H9 (cell line): Measurements from ENCODE around the gene DNASE1. TPM values are rescaled to one million over a fixed set of nuclear protein-coding genes. Genes with fewer than 3 reads are reported as not detected.

ENCODE experiments used
- DNase-seq: peaks from one replicate; pipeline ENCODE4 v3.0.0-alpha.2; 2017
- H2AFZ ChIP-seq: one replicate; pipeline ENCODE4 v1.6.1; 2013; ENCODE audit warnings: mild to moderate bottlenecking, low read length, control low read depth, moderate library complexity
- H2AK5ac ChIP-seq: 2 replicates; pipeline ENCODE4 v1.6.1; 2013; ENCODE audit warnings: low read length, control low read depth, mixed read lengths; ENCODE audit not compliant: insufficient read length
- H2BK120ac ChIP-seq: one replicate; pipeline ENCODE4 v1.6.1; 2013; ENCODE audit warnings: low read depth, mild to moderate bottlenecking, low read length, control low read depth, inconsistent platforms; ENCODE audit not compliant: poor library complexity, severe bottlenecking
- H2BK12ac ChIP-seq: 2 replicates; pipeline ENCODE4 v1.6.1; 2013; ENCODE audit warnings: low read length, control low read depth, mixed read lengths, low read depth; ENCODE audit not compliant: insufficient read length
- H2BK15ac ChIP-seq: 2 replicates; pipeline ENCODE4 v1.6.1; 2013; ENCODE audit warnings: low read depth, low read length, control low read depth
- H2BK20ac ChIP-seq: one replicate; pipeline ENCODE4 v1.6.1; 2013; ENCODE audit warnings: low read depth, mild to moderate bottlenecking, low read length, control low read depth, inconsistent platforms; ENCODE audit not compliant: poor library complexity, severe bottlenecking
- H2BK5ac ChIP-seq: 2 replicates; pipeline ENCODE4 v1.6.1; 2013; ENCODE audit warnings: low read length, control low read depth, mixed read lengths; ENCODE audit not compliant: insufficient read length
- H3K14ac ChIP-seq: 2 replicates; pipeline ENCODE4 v1.6.1; 2013; ENCODE audit warnings: low read length, control low read depth; ENCODE audit not compliant: insufficient read depth
- H3K18ac ChIP-seq: 2 replicates; pipeline ENCODE4 v1.6.1; 2013; ENCODE audit warnings: low read depth, mild to moderate bottlenecking, mixed read lengths, low read length, control low read depth; ENCODE audit not compliant: insufficient read length
- H3K23ac ChIP-seq: 2 replicates; pipeline ENCODE4 v1.6.1; 2013; ENCODE audit warnings: low read length, control low read depth, mixed read lengths, low read depth; ENCODE audit not compliant: insufficient read length
- H3K23me2 ChIP-seq: 2 replicates; pipeline ENCODE4 v1.6.1; 2013; ENCODE audit warnings: low read depth, mild to moderate bottlenecking, mixed read lengths, low read length, control low read depth; ENCODE audit not compliant: insufficient read length, poor library complexity, severe bottlenecking
- H3K27ac ChIP-seq: 2 replicates; pipeline ENCODE4 v1.5.1; 2013; ENCODE audit warnings: low read length, control low read depth, mixed read lengths, low read depth; ENCODE audit not compliant: insufficient read length
- H3K27me3 ChIP-seq: 2 replicates; pipeline ENCODE4 v1.6.1; 2013; ENCODE audit warnings: low read length, control low read depth, inconsistent platforms; ENCODE audit not compliant: insufficient read depth
- H3K4ac ChIP-seq: 2 replicates; pipeline ENCODE4 v1.6.1; 2013; ENCODE audit warnings: low read depth, mild to moderate bottlenecking, control low read depth, inconsistent platforms, low read length, moderate library complexity
- H3K4me1 ChIP-seq: 2 replicates; pipeline ENCODE4 v1.6.1; 2013; ENCODE audit warnings: low read length, control low read depth, inconsistent platforms; ENCODE audit not compliant: insufficient read depth
- H3K4me2 ChIP-seq: 2 replicates; pipeline ENCODE4 v1.6.1; 2013; ENCODE audit warnings: low read length, control low read depth, mixed read lengths; ENCODE audit not compliant: insufficient read length, insufficient read depth
- H3K56ac ChIP-seq: 2 replicates; pipeline ENCODE4 v1.6.1; 2013; ENCODE audit warnings: low read depth, mild to moderate bottlenecking, mixed read lengths, low read length, control low read depth; ENCODE audit not compliant: insufficient read length
- H3K79me1 ChIP-seq: 2 replicates; pipeline ENCODE4 v1.6.1; 2013; ENCODE audit warnings: low read depth, mild to moderate bottlenecking, moderate library complexity, low read length, control low read depth, inconsistent platforms; ENCODE audit not compliant: insufficient read depth, poor library complexity, severe bottlenecking
- H3K79me2 ChIP-seq: 2 replicates; pipeline ENCODE4 v1.6.1; 2013; ENCODE audit warnings: low read length, control low read depth, inconsistent platforms; ENCODE audit not compliant: insufficient read depth
- H3K9ac ChIP-seq: 2 replicates; pipeline ENCODE4 v1.6.1; 2013; ENCODE audit warnings: low read length, control low read depth, mixed read lengths; ENCODE audit not compliant: insufficient read length; ENCODE audit errors: extremely low read depth
- H3K9me3 ChIP-seq: one replicate; pipeline ENCODE4 v1.6.1; 2013; ENCODE audit warnings: low read depth, low read length, inconsistent platforms; ENCODE audit not compliant: control insufficient read depth
- H3T11ph ChIP-seq: one replicate; pipeline ENCODE4 v1.6.1; 2013; ENCODE audit warnings: mild to moderate bottlenecking, low read length, control low read depth, inconsistent platforms
- H4K20me1 ChIP-seq: one replicate; pipeline ENCODE4 v1.6.1; 2013; ENCODE audit not compliant: control insufficient read depth, insufficient read length, insufficient read depth
- H4K5ac ChIP-seq: 2 replicates; pipeline ENCODE4 v1.6.1; 2013; ENCODE audit warnings: low read depth, mild to moderate bottlenecking, mixed read lengths, low read length, control low read depth; ENCODE audit not compliant: insufficient read length
- H4K8ac ChIP-seq: replicated peaks from 2 replicates; pipeline ENCODE4 v1.6.1; 2013; ENCODE audit warnings: low read length, control low read depth, mixed read lengths, low read depth; ENCODE audit not compliant: insufficient read length
- H4K91ac ChIP-seq: 2 replicates; pipeline ENCODE4 v1.6.1; 2013; ENCODE audit warnings: low read depth, mild to moderate bottlenecking, moderate library complexity, mixed read lengths, low read length, control low read depth; ENCODE audit not compliant: insufficient read length
- H3K27ac Mint-ChIP-seq, 3 experiments: 2 replicates in 2 of 3; 3 replicates in 1 of 3; pipeline ENCODE4 v1.8.0; 2020 to 2021; ENCODE audit warnings: mixed read lengths in 3 of 3, mild to moderate bottlenecking in 1 of 3, moderate library complexity in 1 of 3
- H3K27me3 Mint-ChIP-seq: 2 replicates; pipeline ENCODE4 v1.8.0; 2021; ENCODE audit warnings: low read depth, mild to moderate bottlenecking, moderate library complexity, mixed read lengths
- H3K36me3 Mint-ChIP-seq, 3 experiments: 2 replicates in 2 of 3; 3 replicates in 1 of 3; pipeline ENCODE4 v1.8.0; 2020 to 2021; ENCODE audit warnings: low read depth in 3 of 3, mixed read lengths in 3 of 3; ENCODE audit not compliant: insufficient read depth in 1 of 3
- H3K4me1 Mint-ChIP-seq, 2 experiments: 2 replicates each; pipeline ENCODE4 v1.8.0; 2020; ENCODE audit warnings: mixed read lengths in 2 of 2
- H3K4me3 Mint-ChIP-seq, 2 experiments: 2 replicates in 1 of 2; 3 replicates in 1 of 2; pipeline ENCODE4 v1.8.0; 2020 to 2021; ENCODE audit warnings: mild to moderate bottlenecking in 2 of 2, mixed read lengths in 2 of 2, moderate library complexity in 1 of 2
- H3K9me3 Mint-ChIP-seq, 2 experiments: 2 replicates in 1 of 2; 3 replicates in 1 of 2; pipeline ENCODE4 v1.8.0; 2020; ENCODE audit warnings: mild to moderate bottlenecking in 2 of 2, mixed read lengths in 2 of 2, moderate library complexity in 1 of 2
- WGBS: extraction: QIAGEN DNeasy Blood & Tissue Kit; methylation state at CpG from one replicate; pipeline ENCODE4 v1.1.7; 2013; ENCODE audit warnings: missing lambda C conversion rate, low lambda C conversion rate, mixed read lengths; ENCODE audit not compliant: insufficient read length; ENCODE audit errors: extremely low coverage; 5-methylcytosine and 5-hydroxymethylcytosine counted together
- total RNA-seq: library from RNA; stranded (reverse); gene quantifications from 2 replicates; pipeline ENCODE4 v1.2.1, GENCODE V29; 2021
- TF ChIP-seq, protein P1 (sequence below): fragments of 200-600 bp; sonication (generic); conservative IDR thresholded peaks from 3 replicates; pipeline ENCODE4 v1.8.0; 2021; ENCODE audit warnings: antibody characterized with exemption, mild to moderate bottlenecking

The DNASE1 gene
- total RNA-seq, 1 experiment from 2014 or later = 10.1 TPM

DNA sequence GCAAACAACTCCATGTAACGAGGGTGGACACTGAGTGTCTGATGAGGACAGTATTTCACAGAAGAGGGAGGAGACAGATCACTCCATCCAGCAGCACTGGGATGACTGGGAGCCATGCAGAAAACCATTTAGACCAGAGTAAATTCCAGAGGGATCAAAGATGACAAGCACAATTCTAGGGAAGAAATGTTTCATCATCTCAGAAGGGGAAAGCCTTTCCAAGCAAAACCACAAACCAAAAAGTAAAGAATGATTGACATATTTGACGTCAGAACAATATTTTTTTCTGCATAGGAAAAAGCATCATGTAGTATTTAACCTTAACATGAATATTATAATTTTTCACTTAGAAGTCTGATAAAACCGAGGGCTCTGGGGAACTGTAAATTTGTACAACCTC, 4.8 kb downstream of the DNASE1 start:
- Histone ChIP-seq H3K79me2 (no peaks in the 10 kb centered on the region), H4K8ac (no peak overlapping the region), H2BK15ac (no peak overlapping the region), H3T11ph (no peak overlapping the region), H3K9ac (no peak overlapping the region), H2BK20ac (no peak overlapping the region), H3K27me3 (no peaks in the 10 kb centered on the region), H3K27ac (no peak overlapping the region), H3K14ac (no peak overlapping the region), H3K18ac (no peak overlapping the region), H4K5ac (no peak overlapping the region), H2BK5ac (no peak overlapping the region), H3K9me3 (no peaks in the 10 kb centered on the region), H4K20me1 (peaks cover 2% of the 10 kb centered on the region), H4K91ac (no peak overlapping the region), H3K4me2 (no peak overlapping the region), H3K23ac (no peak overlapping the region), H2BK12ac (no peak overlapping the region), H3K4me1 (no peaks in the 10 kb centered on the region), H3K4ac (no peak overlapping the region), H2AFZ (no peak overlapping the region), H2BK120ac (no peak overlapping the region), H3K79me1 (no peaks in the 10 kb centered on the region), H3K23me2 (no peaks in the 10 kb centered on the region), H3K56ac (no peak overlapping the region), H2AK5ac (no peak overlapping the region)
- H3K27ac Mint-ChIP-seq = peak overlapping the region in 2 of 3 experiments; percentile 4 to 65; a peak in 2 of 7 replicates
- DNase-seq = no peak
- no peaks in the 10 kb centered on the region for H3K27me3 Mint-ChIP-seq
- H3K9me3 Mint-ChIP-seq = no peaks in the 10 kb centered on the region
- H3K4me1 Mint-ChIP-seq = peaks cover 4 to 11% of the 10 kb centered on the region in 2 experiments
- H3K36me3 Mint-ChIP-seq = peaks cover 47 to 89% (median 82%) of the 10 kb centered on the region in 3 experiments
- TF ChIP-seq, protein P1, sequence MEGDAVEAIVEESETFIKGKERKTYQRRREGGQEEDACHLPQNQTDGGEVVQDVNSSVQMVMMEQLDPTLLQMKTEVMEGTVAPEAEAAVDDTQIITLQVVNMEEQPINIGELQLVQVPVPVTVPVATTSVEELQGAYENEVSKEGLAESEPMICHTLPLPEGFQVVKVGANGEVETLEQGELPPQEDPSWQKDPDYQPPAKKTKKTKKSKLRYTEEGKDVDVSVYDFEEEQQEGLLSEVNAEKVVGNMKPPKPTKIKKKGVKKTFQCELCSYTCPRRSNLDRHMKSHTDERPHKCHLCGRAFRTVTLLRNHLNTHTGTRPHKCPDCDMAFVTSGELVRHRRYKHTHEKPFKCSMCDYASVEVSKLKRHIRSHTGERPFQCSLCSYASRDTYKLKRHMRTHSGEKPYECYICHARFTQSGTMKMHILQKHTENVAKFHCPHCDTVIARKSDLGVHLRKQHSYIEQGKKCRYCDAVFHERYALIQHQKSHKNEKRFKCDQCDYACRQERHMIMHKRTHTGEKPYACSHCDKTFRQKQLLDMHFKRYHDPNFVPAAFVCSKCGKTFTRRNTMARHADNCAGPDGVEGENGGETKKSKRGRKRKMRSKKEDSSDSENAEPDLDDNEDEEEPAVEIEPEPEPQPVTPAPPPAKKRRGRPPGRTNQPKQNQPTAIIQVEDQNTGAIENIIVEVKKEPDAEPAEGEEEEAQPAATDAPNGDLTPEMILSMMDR = no peak
- no peak overlapping the region for H3K4me3 Mint-ChIP-seq
- no CpG with 5 or more reads among the region's 3 CpGs for WGBS
